Measurements from ENCODE around the gene OSTF1.

OSTF1 gene

DNA sequence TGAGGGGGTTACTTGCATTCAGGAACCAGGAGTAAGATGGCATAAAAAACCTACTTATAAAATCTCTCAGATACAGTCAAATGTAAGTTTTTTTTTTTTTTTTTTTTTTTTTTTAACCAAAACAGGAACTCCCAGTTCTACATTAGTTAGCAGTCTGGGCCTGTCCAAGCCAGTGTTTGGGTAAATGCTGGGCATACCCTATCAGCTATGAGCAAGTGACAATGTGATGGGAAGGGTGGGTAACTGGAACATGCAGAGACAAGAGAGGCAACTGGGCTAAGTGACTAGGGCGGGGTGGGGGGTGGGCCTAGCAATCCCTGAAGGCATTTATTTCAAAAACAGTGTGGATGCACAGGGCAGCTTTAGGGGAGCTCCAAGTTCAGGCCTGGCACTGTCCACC is 2.7 kb upstream of the OSTF1 start:
- DNase-seq, result no peak

DNA sequence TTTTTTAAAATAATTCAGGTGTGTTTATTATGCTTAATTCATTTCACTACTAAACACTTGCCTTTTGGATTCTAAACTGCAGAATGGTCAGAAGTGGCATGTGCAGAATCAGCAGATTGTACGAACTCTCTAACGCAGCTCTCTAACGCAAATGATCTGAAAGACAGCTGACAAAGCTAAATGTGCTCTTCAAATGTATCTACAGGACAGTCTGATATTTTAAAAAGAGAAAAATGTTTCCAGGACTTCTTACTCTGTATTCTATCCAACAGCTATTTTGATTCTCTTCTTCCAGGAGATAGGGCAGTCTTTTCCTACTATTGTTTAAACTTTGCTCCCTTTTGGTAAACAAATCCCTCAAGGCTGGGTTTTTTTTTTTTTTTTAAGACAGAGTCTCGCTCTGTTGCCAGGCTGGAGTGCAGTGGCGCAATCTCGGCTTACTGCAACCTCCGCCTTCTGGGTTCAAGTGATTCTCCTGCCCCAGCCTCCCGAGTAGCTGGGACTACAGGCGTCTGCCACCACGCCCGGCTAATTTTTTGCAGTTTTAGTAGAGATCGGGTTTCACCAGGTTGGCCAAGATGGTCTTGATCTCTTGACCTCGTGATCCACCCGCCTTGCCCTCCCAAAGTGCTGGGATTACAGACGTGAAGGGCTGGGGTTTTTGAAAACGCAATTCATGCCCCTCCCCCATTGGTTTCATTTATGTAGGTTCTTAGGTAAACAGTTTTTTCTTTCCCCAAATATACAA is 1.6 kb upstream of the OSTF1 start:
- DNase-seq, result no peak

DNA sequence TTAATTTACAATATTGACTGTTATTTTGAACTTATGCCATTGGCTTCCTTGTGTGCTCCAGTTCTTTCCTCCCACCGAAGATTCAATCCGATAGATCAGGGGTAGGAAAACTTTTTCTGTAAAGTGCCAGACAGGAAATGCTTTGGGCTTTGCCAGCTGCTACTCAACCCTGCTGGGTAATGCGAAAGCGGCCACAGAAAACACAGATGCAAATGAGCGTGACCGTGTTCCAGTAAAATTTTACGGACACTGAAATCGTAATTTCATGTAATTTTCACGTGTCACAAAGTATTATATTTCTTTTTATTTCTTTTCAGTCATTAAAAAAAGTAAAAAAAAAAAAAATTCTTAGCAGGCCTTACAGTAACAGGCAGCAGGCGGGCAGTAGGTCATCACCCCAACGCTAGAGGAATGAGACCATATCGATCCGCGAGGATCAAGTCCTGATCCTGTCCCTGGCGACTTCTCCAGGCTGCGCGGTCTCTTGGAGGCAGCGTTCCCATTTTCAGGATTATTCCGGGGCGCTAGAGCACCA is 958 bp upstream of the OSTF1 start:
- peak; percentile 65 for DNase-seq

DNA sequence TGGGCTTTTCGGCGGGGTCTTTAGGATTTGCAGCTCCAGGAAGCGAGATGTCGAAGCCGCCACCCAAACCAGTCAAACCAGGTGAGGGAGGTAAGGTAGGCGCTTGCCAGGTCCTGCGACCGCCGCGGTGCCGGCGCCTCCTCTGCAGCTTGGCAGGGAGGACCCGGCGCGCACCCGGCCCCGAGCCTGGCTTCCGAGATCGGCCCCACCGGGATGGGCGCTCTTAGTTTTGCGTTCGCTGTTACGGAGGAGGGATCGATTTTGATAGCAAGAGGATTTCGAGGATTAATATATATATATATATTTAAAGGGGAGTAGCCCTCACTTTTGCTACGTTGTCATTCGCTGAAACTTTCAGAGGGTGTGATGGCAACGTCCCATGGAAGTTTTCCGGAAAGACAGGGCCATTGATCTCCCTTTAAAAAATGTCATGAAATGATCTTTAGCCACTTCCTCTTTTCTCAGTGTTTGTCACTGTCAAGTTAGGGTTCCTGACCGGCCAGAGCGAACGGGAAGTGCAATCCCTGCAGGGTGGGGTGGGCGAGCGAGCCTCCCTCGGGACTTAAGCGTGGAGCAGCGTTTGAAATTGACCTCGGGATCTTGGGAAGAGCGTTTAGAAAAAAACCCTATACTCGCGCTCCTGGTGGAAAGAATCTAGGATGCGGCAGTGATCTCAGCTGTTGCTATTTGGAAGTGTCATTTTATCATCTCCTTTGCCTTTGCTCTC is 495 bp downstream of the OSTF1 start:
- peak; percentile 52 for DNase-seq

DNA sequence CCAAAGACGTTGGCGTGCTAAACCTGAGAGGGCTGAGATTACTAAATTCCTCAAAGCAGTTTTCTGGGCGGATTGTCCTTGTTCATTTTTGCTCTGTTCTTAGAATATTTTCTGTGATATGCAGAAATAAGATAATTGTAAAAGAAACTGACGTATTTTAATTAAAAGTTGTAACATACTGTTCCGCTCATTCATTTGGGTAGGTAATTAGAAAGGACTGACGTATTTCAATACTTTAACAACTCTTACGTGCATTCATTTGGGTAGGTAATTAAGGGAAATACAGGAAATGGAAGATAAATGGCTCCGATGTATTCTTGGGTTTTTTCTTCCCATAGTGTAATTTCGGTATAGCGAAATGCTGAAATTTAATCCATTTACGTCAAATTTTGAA is 1.1 kb downstream of the OSTF1 start:
- no peak for DNase-seq

DNA sequence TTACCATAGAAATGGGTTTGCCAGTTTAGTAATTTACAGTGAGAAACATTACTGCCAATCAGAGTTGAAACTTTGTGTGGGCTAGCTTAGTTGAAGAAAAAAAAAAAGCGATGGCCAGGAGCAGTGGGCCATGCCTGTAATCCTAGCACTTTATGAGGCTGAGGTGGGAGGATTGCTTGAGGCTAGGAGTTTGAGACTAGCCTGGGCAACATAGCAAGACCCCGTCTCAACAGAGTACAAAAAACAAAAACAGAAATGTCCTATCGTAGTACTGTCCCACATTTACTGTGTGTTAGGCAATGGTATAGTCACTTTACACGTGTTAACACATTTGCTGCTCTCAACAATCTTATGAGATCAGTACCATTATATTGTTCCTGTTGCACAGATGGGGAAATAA is 2.3 kb downstream of the OSTF1 start:
- DNase-seq, result no peak

DNA sequence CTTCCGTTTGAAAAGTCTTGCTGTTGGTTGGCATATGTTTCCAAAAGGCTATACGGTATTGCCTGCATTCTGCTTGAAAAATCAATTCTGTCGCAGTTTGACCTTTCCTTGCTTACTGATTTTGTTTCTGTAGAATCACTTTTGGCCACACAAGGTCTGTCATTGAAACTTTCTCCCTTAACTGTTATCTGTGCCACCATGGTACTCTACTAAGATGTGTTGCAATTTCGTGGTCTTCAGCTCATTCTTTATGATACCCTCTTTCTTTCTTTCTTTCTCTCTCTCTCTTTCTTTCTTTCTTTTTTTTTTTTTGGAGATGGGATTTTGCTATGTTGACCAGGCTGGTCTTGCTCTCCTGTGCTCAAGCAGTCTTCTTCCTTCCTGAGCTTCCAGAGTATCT is 4.5 kb downstream of the OSTF1 start:
- DNase-seq, result no peak

DNA sequence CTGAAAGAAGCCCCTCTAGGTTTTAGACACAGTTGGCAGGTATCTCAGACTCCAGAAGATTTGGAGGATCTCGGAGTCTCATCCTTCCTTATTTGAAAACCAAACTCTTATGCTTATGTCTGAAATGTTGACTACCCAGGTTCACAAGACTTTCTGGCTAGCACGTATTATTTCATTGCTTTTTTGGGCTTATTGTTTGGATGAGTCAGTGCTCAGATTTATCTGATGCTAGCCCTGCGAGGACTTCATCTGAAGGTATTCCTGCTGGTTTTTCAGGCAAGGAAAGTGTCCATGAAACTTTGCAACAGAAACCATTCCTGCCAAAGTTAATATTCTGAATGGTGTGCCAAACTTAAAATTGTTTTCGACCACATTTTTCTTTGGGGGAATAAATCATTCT is 8.5 kb downstream of the OSTF1 start:
- DNase-seq, result no peak

DNA sequence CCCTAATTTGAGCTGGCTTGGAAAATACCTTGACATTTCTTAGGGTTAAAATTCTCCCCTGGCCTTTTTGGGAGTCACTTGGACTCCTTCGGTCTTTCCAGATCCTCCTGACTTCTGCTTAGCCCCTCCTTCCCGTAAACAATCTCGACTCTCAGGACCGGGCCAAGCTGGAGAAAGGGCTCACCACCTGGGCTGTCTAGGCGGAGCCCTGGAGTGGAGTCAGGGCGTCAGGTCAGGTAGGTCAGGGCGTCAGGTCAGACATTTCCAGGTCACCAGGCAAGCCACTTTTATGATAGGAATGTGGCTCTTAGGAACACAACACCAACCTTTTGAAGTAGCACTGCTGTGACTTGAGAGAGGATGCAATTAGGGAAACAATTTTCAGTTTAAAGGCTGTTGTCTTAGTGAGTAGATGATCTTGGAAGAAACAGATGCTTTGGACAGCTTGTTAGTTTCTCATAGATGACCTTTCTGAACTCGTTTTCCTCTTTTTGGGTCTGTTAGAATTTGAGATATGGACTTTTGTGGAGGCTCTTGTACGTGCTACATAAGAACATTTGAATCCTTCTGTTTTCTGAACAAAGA is 12.8 kb downstream of the OSTF1 start:
- DNase-seq, result no peak

DNA sequence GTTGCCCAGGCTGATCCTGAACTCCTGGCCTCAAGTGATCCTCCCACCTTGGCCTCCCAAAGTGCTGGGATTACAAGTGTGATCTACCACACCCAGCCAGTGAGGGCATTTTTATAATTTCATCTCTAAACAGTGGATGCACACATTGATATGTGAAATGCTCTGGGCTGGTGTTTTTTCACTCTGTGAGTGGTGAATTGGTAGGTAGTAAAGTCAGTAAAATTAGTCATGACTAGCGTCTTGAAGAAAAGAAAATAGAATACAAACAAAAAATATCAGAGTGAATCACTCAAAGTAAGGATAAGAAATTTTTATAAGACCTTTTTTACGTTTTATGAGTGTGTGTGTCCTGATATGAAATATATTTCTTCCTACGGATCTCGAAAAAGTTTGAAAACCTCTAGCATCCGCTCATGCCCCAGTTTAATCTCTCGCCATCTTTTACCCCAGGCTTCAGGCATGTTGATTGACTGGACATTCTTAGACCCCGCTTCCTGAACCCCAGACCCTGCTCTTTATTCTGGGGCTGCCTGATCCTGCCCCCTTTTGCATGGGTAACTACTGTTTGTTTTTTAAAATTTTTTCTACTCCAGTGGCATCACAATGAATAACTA is 14.0 kb downstream of the OSTF1 start:
- DNase-seq, result no peak

DNA sequence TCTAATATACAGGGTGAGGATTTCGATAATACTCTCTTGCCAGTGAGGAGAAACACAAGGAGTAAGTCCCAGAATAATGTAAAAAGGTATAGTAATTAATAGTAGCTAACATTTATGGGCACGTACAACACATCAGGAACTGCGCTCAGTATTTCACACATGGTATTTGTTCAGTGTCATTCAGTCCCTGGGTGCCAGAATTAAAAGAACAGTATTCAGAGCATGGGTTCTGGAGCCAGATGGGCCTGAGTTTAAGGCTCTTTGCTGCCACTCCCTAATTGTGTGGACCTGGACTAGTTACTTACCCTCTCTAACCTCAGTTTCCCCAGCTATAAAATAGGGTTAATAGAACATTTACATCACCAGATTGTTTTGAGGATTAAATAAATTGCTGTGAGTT is 16.3 kb downstream of the OSTF1 start:
- no peak for DNase-seq

DNA sequence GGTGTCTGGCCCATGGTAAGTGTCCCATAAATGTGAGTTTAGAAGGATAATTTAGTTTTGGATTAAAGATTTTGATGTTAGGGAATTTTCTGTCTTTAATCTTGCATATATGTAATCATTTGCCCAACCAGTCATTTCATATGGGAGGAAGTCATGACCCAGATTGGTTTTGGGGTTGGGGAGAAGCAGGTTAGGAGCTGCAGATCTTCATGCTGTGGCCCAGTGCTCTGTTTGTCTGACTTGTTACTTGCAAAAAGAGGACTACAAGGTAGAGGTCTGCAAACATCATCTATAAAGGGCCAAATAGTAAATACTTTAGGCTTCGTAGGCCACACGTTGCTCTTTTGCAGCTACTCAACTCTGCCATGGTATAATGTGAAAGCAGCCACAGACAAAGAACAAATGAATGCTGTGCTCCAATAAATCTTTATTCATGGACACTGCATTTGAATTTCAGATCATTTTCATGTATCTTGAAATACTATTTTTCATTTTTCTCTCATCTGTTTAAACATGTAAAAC is 16.8 kb downstream of the OSTF1 start:
- DNase-seq, result no peak

DNA sequence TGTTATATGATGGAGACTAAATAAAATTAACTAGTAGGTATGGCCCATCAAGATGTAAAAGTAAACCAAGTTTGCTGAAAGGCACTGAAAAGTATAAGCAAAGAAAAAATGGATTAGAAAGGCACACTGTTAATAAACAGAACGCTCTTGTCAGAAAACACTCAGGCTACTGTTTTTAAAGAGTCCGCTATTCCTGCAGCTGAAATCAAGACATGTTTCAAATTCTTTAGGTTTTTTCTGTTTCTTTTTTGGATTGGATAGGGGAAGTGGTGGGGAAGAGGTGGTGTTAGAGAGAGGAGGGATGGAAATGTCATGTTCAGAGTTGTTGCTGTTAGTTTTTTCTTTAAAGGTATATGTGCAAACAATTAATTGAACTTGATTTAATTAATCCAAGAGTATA is 17.5 kb downstream of the OSTF1 start:
- DNase-seq, result no peak

DNA sequence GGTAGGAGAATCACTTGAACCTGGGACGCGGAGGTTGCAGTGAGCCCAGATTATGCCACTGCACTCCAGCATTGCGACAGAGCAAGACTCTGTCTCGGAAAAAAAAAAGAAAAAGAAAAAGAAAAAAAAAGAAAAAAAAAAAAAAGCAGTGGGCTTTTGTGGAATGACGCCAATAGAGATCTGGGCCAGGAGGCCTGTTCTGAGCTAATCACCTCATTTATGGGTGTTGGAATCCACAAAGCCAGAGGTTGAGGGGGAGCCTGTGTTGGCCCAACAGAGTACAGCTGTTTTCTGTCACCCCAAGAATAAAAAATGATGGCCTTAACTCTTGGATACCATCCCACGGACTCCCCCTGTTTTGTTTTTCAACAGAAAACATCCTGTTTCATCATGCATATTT is 18.5 kb downstream of the OSTF1 start:
- no peak for DNase-seq

DNA sequence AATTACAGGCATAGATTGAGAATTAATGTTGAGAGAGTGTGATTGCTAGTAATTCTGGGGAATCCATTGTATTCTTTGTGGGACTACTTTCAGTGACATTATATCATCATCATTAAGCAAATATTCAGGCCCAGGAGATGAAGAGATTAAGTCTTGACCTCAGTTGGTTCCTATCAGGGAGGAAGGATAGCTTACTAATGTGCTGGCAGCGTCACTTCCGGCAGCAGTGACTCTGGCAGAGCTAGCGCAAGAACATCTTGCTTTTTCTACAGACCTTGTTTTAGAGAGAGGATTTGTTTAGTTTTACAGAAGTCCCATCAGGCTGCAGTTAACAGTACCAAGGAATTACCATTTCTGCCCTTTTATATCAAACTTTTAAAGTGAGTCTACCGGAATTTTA is 20.3 kb downstream of the OSTF1 start:
- no peak for DNase-seq

DNA sequence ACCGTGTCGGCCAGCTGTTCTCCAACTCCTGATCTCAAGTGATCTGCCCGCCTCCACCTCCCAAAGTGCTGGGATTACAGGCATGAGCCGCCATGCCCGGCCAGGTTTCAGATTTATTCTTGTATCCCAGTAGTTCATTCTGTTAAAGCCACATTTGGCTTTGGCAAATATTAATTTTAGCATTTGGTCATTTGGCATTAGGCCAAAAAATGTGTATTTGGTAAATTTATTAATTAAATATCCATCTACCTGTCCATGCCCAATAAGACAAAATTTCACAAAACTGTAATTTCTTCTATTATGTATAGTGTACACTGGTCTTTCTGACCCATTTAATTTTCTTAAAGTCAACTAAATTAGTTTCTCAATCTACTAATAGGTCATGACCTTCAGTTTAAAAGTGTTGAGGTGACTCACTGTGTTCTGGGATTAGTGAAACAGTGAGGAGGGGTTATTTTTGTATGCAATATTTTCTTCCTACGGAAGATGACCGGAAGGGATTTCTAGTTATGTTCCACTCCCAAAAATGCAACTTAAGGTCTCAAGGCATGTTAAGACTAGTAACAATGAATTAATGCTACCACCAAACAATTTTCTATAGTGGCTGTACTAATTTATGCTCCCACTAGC is 21.0 kb downstream of the OSTF1 start:
- no peak for DNase-seq

DNA sequence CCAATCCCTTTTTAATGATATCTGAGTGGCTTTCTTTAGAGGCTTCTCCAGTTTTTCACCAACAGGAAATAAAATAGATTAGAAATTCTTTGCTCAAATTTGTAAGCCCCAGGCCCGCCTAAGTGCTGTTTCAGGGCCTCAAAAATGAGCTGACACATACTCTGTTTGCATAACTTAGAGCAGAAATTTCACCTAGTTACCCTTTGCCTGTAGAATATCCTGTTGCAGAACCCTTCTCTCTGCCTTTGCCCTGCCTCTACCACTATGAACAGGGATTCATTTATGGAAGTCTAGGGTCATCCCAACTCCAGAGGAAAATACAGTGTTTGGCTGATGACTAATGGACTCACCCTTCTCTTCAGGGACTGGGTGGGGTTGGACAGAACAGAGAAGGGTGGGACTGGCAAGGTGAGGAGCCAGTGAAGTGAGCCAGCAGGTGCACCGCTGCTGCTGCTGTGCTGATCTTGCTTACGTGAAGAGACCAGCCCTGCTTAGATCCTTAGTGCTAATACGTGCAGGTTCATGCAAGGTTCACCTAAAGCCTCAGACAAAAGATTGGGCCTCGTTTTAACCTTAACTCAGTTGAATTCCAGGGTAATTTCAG is 22.8 kb downstream of the OSTF1 start:
- no peak for DNase-seq

DNA sequence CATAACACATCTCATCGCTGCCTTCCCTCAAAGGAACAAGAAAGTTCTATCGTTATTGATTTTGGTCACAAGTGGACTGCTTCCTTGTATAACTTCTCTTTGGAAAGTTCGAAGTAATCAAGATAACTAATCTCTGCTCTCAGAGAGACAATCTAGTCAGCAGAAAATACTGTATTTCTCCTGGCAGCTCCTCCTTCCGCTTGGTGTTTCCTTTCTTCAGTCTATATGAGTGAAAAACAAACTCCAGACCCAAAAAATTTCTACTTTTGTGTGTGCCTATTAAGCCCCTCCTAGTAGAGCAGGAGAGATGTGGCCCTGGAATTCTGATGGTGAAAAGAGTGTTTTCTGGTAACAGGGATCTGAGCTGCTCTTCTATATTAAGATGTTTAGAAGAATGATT is 24.5 kb downstream of the OSTF1 start:
- no peak for DNase-seq

DNA sequence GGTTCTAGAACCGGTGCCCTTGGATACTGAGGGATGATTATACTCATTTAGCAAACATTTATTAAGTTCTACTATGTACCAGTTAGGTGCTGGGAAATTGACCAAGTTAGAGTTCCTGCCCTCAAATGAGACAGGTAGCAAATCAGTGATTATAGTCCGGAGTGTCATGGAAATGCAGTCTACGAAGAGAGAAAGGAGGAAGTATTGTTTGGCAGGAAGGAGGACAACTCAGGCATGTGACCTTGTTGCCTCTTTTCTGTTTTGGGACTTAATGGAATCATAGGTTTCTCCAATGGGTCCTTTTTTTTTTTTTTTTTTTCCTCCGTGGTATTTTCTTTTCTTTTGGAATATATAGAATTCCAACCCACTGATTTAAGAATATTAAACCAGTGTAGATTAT is 28.0 kb downstream of the OSTF1 start:
- no peak for DNase-seq

DNA sequence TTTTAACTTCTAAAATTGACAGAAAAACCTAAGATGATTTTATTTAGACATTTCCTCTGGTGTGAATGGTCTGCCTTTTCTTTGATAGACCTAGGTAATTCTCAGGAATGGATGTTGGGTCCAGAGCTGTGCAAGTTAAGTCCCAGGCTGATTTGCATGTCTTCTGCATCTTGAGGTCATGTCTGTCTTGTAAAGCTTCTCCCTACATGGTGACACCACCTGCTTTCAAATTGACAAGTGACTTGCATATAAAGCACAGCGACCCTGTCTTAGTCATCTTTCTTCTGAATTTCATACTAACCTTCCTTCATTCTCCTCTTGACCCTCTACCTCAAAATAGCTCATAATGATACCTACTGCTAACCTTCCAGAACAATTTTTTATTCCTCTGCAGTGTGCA is 29.2 kb downstream of the OSTF1 start:
- no peak for DNase-seq

DNA sequence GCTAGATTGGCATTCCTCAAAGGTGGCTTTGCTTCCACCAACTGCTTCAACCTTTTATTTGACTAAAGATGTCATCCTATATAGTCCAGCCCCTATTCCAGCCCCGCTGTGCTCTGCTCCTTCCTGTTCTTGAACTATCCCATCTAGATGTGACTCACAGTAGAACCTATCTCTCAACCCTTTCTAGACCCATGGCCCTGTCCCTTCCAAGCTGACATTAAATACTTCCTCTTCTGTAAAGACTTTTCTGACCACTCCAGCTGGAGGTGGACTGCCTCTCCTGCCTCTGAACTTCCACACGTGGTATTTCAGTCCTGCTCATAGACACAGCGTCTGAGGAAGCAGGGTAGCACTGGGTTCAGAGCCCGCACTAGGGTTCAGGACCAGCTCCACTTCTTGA is 32.4 kb downstream of the OSTF1 start:
- no peak for DNase-seq

DNA sequence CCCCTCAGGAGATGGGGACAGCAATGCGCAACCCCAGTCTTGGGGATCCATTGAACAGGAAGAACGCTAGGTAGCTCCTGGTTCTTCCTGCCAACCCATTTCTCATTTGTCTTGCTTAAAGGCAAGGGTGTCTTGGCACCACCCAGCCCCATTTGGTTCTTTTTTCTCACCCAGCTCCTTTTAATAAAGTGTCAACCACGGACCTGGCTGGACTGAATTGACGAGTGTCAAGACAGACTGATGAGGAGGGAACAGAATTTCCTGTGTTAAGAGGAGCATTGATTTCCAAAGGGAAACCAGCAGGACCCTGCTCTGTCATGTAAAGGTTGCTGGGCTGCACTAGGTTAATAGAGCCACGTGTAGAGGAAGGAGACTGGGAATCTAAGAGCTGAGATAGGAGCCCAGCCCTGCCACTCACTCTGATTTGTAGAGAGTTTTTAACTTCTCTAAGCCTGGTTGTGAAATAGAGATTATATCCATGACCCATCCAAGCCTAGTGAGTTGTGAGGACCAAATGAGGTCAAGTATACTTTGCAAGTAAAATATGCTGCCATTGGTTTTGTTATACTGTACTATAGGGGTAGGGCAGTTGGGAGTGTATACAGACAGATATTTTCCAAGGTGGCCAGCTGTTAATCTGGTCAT is 33.7 kb downstream of the OSTF1 start:
- no peak for DNase-seq
